NCI-H2029 treated with DMSO at 0.1 percent for 48 hours (cell line): ENCODE data around the gene RPP30.
"Not testable (repeated sequence)": the region's sequence is repeated elsewhere in the genome, so short reads cannot be mapped to it uniquely, and the experiment has no call there.

Experiments
- DNase-seq: peaks from one replicate; lab custom pipeline; 2025; lab: John Stamatoyannopoulos, UW

RPP30 gene

DNA sequence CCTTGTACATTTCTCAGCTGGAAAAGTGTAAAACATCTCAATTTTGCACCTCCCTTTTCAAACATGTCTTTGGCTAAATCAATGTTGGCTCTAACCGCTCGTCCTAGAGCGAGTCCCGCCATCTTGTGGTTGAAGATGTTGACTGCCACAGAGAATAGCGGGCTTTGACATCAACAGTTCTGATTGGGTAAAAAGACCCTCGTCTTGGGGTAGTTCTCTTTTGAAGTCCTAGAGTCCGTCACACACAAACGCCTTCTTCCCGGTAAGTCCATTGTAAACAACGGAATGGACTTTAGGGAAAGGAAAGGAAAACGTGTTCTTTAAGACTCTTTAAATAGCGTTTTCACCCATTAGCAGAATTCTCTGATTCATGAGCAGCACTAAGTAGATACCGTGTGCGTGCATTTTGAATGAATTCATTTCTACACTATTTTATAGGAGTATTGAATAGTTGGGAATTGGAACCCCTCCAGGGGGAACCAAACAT lies 452 bp upstream of the RPP30 start:
- DNase-seq, result peak; percentile 20

DNA sequence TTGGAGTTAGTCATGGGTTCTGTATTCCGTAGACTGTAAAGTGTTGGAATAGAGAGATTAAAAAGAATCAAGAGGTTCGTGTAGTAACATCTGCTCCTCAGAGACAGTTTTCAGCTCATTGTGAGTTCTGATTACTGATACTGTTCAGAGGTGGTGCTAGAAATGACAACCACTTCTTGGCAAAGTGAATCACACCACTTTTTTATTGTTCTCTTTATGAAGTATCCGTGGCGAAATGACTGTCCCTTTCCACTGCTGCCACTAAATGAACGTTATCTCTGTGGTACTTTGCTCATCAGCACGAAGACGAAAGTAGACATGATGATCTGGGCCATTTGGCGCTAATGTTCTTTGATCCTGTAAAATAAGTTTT lies 860 bp downstream of the RPP30 start:
- no peak for DNase-seq

DNA sequence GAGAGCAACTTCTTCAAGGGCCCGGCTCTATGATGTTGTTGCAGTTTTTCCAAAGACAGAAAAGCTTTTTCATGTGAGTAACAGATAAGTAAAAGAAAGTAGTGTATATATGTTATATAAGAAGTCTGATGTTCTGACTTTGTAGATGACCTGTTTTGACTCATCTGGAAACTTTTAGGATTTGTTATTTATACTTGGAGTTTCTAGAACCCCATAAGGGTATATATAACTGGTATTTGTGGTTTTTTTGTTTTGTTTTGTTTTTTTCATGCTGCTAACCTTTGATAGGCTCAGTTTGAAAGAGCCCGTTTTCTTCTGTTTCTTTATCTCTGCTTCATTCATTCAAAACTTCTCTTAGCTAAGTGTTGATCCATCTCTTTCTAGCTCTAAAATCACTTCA lies 7.3 kb downstream of the RPP30 start:
- no peak for DNase-seq

DNA sequence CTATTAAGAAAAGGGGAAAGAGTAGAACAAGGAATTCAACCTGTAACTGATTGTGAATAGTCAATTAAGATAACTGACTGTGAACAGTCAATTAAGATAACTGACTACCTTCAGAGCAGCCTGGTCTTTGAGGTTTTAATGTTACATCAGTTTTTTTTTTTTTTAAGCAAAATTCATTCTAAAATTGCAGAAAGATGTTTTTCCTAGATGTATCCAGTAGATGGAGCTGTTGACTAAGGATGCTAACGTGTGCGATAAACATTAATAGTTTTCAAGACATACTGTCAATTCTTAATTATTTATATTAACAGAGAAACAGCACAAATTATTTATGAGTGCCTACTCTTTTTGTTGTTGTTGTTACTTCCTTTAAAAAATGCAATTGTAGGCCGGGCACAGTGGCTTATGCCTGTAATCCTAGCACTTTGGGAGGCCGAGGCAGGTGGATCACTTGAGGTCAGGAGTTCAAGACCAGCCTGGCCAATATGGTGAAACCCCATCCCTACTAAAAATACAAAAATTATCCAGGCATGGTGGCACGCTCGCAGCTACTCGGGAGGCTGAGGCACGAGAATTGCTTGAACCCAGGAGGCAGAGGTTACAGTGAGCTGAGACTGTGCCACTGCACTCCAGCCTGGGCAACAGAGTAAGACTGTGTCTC lies 8.4 kb downstream of the RPP30 start:
- DNase-seq, result peak; percentile 15

DNA sequence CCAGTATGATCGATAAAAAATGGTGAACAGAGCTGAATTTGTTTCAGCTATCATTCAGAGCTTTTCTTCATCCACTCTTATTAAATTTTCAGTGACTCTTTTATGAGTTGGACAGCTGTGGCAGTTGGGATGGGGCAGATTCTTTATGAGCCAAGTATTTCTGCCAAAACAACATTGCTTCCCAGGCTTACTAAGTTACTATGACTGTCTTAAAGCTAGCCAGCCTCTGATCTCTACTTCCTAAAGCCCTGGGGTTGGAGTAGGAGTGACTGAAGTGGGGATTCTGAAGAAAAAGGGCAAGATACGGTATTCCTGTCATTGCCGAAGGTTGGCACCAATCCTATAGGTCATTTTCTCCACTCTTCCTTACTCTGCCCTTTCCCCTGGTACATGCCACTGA lies 12.7 kb downstream of the RPP30 start:
- no peak for DNase-seq

DNA sequence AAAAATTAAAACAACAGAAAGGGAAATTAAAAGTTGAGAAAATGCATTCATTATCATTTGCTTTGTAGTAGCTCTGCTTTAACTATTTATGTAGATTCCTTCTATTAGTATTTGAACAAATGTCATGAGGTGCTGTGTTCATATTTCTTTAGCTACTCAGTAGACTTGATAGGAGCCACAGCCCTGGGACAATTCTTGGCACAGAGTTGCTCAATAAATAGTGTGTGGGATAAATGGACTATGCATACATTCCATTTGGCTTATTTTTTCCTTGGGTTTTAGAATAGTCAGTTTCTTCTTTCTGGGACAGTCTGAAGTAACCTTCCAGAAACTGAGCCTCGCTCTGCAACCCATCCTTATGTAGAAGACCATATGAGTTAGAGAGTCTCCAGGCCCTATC lies 13.4 kb downstream of the RPP30 start:
- DNase-seq, result no peak

DNA sequence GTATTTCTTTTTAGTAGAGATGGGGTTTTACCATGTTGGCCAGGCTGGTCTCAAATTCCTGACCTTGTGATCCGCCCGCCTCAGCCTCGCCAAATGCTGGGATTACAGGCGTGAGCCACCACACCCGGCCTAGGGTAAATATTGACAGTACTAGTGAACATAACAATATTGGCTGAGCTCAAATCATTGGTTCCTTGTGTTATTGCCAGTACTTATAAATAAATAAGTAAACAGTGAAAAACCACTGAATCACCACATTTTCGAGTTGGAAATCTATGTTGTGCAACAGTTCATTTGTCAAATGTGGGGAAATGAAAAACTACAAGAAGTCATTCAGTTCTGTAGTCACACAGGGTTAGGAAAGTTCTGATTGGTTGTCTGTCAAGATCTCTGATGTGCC lies 15.8 kb downstream of the RPP30 start:
- DNase-seq, result no peak

DNA sequence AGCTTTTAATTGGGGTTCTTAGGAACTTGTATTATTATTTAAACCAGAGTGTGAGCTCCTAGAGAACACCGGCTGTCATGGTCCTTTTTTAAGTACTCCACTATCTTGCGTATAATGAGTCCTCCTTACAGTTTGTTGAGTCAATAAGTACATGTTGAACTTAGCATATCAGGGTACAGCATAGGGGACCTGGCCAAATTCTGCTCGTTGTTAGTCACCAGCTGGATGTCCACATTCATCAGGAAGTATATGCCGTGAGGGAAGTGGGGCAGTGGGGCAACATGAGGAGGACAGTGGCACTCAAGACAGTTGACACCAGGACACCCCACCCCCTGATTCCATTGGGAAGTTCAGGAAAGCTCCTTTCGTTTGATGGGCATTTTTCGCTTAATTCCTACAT lies 16.6 kb downstream of the RPP30 start:
- no peak for DNase-seq

DNA sequence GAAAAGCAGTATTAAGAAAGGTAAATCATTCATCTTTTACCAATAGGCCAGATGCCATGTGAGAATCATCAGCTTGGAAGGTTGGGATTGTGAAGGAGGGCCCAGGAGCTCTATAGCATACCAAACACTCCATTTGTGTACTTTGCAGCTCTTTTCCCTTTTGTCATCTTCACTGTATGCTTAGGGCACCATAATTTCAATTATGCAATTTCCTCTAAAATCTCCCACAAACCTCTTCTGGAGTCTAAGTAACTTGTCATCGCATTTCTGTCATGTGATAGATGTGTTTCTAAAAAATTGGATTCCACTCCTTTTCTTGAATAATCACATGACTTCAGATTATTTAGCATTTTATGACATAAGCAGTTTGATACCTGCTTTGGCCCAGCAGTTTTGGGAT lies 17.9 kb downstream of the RPP30 start:
- DNase-seq, result no peak

DNA sequence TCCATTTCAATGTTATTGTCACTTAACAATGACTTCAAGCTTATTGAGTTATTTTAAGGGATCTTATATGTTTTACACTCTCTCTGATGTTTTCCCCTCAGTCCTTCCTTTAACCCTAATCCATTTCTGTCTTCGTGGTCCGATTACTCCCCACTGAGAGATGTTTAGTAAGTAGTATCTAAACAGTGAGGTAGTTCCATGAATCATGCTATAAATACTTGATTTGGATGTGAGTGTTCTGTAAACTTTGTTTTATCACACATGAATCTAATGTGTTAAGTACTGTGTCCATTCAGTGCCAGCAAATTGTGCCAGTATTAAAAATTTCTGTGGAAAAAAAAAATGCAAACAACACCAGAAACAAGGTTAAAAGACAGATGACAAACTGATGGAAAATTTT lies 18.6 kb downstream of the RPP30 start:
- DNase-seq, result no peak

DNA sequence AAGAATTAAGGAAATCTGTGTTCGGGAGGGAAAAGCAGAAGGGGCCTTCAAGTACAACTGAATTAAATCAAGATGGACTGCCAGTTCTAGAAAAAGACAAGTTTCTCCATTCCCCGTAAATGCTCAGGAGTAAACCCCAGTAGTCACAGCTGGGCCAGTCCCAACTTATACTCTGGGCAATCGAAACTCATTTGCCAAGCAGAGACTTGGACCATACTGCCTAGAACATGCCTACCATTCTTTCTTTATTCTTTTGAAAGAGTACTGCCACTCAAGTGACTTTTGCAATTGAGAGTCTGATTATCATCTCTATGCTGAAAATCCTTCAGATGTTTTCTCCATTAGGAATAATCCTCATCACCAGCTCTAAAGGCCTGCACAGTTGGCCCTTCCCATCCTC lies 21.4 kb downstream of the RPP30 start:
- no peak for DNase-seq

DNA sequence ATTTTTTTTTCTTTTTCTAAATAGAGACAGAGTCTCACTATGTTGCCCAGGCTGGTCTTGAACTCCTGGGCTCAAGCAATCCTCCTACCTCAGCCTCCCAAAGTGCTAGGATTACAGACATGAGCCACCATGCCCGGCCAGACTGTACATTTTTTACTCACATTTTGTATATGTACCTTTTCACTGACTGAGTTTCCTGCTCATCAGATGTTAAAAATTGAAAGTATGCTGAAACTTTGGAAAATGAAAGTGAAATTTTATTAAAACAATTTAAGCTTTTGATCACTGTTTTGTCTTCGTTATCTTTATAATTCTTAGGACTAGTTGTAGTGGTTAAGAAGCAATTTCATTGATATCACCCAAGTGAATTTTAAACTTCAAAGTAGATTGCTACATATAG lies 25.1 kb downstream of the RPP30 start:
- not testable (repeated sequence) for DNase-seq

DNA sequence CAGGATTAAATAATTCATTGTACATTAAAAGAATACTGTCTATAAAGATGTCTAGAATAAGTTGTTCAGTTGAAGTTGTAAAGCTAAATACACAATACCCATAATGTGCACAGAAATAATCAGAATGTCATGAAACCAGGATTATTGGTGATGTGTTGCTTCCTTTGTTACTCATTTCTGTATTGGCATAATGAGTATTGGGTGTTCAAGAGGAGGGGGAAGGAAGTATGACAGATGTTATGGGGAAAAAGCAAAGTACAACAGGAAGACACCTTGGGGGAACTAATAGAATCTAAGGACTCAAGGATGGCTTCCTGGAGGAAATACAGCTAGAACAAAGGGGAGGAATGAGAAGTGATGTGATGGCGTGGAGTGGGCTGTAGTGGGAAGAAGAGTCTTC lies 34.2 kb downstream of the RPP30 start:
- no peak for DNase-seq

DNA sequence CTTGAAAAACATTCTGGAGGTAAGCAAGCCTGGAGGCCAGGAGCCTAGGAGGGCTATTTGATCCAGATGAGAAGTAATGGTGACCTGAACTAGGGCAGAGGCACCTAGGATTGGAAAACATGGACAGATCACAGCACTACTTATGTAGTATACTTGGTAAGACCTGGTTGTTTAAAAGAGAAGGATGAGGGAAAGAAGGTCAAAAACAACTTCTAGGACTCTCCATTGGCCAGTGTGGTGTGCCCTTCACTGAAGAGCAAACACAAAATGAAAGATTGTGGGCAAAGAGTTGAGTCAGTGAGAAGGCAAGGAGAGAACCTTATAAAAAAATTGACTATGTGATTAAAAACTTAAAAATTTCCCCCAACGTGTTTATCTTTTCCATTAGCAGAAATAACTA lies 34.8 kb downstream of the RPP30 start:
- DNase-seq, result no peak

DNA sequence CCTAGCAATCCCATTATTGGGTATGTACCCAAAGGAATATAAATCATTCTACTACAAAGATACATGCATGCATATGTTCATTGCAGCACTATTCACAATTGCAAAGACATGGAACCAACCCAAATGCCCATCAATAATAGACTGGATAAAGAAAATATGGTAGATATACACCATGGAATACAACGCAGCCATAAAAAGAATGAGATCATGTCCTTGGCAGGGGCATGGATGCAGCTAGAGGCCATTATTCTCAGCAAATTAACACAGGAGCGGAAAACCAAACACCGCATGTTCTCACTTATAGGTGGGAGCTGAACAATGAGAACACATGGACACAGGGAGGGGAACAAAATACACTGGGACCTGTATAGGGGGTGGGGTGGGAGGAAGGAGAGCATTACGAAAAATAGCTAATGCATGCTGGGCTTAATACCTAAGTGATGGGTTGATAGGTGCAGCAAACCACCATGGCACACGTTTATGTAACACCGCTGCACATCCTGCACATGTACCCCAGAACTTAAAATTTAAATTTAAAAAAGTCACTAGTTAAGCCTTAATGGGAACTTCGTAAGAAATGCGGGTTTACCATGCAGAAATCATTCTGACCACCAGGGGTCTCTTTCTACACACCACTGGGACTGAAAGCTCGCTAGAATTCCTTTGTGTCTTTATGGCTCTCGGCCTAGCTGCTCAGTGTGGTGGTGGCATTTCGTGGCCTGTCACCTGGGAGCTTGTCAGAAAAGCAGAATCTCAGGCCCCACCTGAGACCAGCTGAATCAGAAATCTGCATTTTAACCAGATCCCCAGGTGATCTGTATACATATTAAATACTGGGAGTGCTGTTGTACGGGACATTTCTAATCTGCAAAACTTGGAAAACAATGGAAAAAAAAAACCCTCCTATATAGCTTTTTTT lies 39.6 kb downstream of the RPP30 start:
- DNase-seq, result peak; percentile 3

DNA sequence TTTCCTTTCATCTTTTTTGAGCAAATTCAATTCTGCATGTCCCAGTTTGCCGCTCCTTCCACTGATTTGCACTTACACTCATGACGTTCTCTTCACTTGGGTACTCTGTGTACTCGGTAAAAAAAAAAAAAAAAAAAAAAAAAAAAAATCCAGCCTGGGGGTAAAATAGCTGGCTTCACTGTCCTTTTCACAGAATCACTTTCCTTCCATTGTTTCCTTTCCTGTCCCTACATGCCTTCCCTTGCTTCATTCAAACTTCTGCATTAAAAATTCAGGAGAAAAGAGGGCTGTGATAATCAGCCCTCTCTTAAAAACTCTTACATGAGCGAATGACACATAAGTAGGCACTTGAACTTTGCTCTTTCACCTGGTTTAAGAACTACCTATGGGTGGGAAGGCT lies 40.4 kb downstream of the RPP30 start:
- DNase-seq, result no peak

DNA sequence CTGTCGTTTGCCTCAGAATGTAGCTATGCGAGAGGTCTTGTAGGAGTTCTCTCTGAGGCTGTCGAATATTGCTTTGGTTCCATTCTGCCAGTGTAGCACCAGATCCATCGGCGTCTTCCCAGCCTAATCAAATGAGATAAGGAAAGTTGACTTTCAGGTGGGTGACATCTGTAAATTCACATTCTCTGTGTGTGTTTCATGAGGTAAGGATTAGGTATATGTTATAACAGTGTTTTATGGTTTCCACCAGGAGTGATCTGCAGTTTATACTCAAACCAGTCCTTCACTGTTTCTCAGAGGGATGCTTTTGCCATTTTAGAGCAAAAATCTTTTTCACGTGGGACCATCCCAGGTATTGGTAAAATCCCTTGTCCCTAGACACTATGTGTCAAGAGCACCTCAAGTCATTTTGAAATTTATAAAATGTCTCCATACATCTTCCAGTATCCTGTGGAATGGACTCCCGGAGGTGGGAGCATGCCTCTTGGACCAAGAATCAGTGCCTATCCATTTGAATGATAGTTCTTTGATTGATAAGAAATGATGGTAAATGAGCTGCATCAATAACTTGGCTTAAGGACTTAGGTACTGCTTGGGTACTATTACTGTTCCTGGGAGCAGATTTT lies 41.2 kb downstream of the RPP30 start:
- no peak for DNase-seq

DNA sequence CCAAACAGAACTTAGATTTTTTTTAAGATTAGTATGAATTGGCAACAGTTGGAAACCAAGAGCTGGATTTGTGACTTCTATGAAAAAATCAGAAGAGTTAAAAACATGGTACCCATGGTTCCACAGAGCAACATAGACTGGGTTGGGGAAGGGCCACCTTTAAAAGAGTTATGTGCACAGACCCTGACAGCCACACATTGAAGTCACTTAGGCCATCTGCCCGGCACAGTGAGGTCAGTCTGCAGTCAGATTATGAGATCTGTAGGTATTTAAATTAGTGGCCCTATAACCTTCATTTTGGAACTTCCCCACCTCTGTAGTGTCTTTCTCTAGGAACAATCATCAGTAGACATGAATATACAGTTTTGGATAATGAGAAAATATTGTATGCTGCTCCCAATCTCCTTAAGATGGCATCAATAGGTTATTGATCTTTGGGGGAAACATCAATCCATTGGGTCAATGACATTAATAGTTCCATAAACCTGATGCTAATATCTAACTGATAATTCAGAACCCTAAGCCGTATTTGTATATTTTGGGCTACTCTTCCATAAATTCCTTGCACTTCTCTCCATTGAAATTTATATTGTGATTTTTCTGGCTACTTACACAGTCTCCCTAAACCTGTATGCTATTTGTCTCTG lies 42.1 kb downstream of the RPP30 start:
- DNase-seq, result no peak

DNA sequence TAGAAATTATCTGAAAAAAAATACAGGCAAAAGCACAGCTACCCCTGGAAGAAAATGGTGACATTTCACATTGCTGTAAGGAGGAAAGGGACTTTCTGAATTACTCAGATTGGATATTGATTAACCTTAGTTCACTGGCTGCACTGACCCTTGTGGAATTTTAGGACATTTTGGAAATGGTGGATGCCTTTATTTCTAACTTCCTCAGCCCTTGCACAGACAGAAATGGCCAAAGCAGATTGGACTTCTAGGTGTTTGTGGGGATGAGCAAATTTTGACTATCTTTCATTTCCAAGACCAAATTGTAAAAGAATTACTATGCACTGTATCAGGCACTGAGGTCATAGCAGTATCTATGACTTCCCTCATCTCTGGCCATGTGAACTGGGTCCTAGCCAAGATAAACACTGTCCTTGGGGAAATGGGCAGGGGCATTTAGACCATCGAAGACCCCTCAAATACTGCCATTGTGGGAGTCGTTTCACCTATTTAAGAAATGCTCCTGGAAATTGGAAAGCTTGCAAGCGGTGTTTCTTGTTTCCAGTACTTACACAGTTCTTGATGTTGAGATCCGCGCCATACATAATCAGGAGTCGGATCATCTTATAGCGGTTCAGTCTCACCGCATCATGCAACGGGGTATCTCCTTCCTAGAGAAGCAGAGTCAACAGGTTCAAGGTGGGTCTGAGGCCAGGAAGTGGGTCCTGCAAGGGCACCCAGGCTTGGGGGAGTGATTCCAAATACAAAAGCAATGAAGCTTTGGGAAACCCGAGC lies 43.4 kb downstream of the RPP30 start:
- no peak for DNase-seq

DNA sequence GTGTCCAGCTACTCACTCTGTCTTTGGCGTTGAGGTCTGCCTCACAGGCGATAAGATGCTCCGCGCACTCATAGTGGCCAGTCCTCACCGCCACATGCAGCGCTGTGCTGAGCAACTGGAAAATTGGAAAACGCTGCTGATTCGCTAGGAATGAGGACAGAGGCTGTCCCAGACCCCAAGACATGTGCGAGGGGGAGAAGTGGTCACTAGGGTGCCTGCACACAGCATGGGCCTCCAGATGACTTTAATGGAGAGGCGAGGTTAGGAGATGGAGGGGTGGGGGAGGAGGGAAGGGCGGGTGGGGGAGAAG lies 43.9 kb downstream of the RPP30 start:
- no peak for DNase-seq

DNA sequence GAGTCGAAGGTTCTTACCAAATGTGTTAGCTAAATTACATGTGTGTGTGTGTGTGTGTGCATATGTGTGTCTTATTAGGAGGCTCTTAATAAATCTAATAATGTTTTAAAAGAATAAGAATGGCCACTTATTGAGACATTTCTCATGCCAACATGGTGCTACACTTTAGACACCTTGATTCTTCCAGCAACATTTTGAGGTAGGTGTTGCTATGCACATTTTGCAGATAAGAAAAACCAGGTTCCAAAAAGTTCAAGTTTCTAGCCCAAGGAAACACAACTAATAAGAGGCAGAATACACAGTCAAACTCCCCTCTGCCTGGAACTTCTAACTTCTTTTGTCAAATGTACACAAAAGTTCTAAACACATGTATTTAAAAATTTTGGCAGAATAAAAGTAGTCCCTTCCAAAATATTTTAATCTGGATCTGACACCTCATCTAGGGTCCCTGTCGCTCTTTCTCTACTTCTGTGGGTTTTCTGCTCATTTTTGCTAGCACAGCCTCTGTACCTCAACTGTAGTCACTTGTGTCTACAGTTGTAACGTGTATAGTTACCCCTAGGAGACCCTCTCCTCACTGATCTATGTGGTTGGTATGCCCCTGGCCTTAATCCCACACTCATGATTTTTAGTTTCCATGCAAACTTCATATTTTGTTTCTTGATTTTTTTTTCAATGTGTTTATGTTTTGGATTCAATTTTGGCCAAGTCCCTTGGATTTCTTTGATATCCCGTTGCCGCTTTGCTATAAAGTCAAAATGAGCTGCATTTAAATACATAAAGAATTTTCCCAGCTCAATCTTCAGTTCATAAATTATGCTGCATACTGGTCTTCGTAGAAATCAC lies 44.8 kb downstream of the RPP30 start:
- no peak for DNase-seq
